ENCODE results near the gene TLCD2. TPM values are rescaled to one million over a fixed set of nuclear protein-coding genes. Genes with fewer than 3 reads are reported as not detected.
A peak's percentile ranks its signal among the peaks of the same experiment; 100 is the strongest.

TLCD2 gene
- total RNA-seq, 1 experiment from 2014 or later = 1.9 TPM

DNA sequence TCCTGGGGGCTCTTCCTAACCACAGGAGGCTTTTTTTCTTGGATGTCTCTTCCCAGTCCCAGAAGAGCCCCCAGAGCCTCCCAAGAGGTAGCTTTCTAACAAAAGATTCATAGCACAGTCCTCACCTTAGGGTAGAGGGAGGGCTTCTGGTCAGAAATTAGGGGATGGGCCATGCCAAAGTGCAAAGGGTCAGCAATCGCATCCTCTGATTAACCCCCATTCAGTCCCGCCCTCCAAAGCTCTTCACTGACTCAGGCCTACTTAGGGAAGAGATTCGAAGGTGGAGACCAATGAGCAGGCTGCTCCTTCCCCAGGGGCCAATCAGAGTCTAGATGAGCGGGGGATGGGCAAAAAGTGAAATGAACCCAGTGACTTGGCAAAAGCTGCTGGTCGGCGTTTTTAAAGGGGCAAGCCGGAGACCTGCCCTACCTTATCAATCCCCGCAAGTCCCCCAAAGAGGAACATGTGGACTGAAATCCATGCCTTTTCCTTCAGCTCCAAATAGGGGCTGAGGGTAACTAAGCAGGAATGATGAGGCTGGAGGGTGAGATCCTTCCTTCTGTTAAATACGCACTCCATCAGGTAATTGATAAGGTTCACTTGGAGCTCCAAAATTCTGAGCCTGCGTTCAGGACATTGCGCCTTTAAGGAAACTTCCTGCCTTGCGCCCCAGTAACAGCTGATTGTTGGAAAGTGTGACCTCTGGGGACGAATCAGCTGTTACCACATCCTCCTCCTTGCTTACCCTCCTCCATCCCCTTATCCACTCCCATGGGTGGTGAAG, 6.9 kb upstream of the TLCD2 start (continued):
- TF ChIP-seq, protein P1, sequence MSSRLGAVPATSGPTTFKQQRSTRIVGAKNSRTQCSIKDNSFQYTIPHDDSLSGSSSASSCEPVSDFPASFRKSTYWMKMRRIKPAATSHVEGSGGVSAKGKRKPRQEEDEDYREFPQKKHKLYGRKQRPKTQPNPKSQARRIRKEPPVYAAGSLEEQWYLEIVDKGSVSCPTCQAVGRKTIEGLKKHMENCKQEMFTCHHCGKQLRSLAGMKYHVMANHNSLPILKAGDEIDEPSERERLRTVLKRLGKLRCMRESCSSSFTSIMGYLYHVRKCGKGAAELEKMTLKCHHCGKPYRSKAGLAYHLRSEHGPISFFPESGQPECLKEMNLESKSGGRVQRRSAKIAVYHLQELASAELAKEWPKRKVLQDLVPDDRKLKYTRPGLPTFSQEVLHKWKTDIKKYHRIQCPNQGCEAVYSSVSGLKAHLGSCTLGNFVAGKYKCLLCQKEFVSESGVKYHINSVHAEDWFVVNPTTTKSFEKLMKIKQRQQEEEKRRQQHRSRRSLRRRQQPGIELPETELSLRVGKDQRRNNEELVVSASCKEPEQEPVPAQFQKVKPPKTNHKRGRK (CRISPR knock-in tag; IDR thresholded peaks at IDR 0.05; ENCODE audit: borderline replicate concordance) = no peak
- TF ChIP-seq ZNF317 (CRISPR knock-in tag; IDR thresholded peaks at IDR 0.05; ENCODE audit: borderline replicate concordance, low read depth) (no peak), JUN (CRISPR knock-in tag; IDR thresholded peaks at IDR 0.05) (no peak), MYBL2 (CRISPR knock-in tag; IDR thresholded peaks at IDR 0.05) (no peak), NR1H2 (CRISPR knock-in tag; IDR thresholded peaks at IDR 0.05) (no peak), SP1 (CRISPR knock-in tag; conservative IDR thresholded peaks at IDR 0.05) (peak; percentile 59), FOXK1 (CRISPR knock-in tag; IDR thresholded peaks at IDR 0.05) (peak; percentile 72), NR2C2 (CRISPR knock-in tag; IDR thresholded peaks at IDR 0.05) (no peak), ETV6 (CRISPR knock-in tag; IDR thresholded peaks at IDR 0.05) (no peak), KAT7 (CRISPR knock-in tag; IDR thresholded peaks at IDR 0.05; ENCODE audit: borderline replicate concordance) (no peak), SMAD4 (CRISPR knock-in tag; IDR thresholded peaks at IDR 0.05) (no peak), RELA (CRISPR knock-in tag; IDR thresholded peaks at IDR 0.05; ENCODE audit: borderline replicate concordance) (no peak), ZNF263 (CRISPR knock-in tag; IDR thresholded peaks at IDR 0.05; ENCODE audit: low read depth) (no peak), NFYB (CRISPR knock-in tag; conservative IDR thresholded peaks at IDR 0.05; ENCODE audit: low read depth) (peak; percentile 68), GRHL2 (CRISPR knock-in tag; IDR thresholded peaks at IDR 0.05; ENCODE audit: insufficient replicate concordance, severe bottlenecking) (no peak)
- TF ChIP-seq, protein P2, sequence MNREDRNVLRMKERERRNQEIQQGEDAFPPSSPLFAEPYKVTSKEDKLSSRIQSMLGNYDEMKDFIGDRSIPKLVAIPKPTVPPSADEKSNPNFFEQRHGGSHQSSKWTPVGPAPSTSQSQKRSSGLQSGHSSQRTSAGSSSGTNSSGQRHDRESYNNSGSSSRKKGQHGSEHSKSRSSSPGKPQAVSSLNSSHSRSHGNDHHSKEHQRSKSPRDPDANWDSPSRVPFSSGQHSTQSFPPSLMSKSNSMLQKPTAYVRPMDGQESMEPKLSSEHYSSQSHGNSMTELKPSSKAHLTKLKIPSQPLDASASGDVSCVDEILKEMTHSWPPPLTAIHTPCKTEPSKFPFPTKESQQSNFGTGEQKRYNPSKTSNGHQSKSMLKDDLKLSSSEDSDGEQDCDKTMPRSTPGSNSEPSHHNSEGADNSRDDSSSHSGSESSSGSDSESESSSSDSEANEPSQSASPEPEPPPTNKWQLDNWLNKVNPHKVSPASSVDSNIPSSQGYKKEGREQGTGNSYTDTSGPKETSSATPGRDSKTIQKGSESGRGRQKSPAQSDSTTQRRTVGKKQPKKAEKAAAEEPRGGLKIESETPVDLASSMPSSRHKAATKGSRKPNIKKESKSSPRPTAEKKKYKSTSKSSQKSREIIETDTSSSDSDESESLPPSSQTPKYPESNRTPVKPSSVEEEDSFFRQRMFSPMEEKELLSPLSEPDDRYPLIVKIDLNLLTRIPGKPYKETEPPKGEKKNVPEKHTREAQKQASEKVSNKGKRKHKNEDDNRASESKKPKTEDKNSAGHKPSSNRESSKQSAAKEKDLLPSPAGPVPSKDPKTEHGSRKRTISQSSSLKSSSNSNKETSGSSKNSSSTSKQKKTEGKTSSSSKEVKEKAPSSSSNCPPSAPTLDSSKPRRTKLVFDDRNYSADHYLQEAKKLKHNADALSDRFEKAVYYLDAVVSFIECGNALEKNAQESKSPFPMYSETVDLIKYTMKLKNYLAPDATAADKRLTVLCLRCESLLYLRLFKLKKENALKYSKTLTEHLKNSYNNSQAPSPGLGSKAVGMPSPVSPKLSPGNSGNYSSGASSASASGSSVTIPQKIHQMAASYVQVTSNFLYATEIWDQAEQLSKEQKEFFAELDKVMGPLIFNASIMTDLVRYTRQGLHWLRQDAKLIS (CRISPR knock-in tag; IDR thresholded peaks at IDR 0.05; ENCODE audit: borderline replicate concordance) = no peak
- TF ChIP-seq, protein P3, sequence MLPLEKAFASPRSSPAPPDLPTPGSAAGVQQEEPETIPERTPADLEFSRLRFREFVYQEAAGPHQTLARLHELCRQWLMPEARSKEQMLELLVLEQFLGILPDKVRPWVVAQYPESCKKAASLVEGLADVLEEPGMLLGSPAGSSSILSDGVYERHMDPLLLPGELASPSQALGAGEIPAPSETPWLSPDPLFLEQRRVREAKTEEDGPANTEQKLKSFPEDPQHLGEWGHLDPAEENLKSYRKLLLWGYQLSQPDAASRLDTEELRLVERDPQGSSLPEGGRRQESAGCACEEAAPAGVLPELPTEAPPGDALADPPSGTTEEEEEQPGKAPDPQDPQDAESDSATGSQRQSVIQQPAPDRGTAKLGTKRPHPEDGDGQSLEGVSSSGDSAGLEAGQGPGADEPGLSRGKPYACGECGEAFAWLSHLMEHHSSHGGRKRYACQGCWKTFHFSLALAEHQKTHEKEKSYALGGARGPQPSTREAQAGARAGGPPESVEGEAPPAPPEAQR (CRISPR knock-in tag; IDR thresholded peaks at IDR 0.05) = no peak
- TF ChIP-seq, protein P4, sequence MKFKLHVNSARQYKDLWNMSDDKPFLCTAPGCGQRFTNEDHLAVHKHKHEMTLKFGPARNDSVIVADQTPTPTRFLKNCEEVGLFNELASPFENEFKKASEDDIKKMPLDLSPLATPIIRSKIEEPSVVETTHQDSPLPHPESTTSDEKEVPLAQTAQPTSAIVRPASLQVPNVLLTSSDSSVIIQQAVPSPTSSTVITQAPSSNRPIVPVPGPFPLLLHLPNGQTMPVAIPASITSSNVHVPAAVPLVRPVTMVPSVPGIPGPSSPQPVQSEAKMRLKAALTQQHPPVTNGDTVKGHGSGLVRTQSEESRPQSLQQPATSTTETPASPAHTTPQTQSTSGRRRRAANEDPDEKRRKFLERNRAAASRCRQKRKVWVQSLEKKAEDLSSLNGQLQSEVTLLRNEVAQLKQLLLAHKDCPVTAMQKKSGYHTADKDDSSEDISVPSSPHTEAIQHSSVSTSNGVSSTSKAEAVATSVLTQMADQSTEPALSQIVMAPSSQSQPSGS (CRISPR knock-in tag; IDR thresholded peaks at IDR 0.05; ENCODE audit: borderline replicate concordance, low read depth) = no peak
- TF ChIP-seq, protein P5, sequence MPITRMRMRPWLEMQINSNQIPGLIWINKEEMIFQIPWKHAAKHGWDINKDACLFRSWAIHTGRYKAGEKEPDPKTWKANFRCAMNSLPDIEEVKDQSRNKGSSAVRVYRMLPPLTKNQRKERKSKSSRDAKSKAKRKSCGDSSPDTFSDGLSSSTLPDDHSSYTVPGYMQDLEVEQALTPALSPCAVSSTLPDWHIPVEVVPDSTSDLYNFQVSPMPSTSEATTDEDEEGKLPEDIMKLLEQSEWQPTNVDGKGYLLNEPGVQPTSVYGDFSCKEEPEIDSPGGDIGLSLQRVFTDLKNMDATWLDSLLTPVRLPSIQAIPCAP (CRISPR knock-in tag; IDR thresholded peaks at IDR 0.05) = no peak
- TF ChIP-seq, protein P6, sequence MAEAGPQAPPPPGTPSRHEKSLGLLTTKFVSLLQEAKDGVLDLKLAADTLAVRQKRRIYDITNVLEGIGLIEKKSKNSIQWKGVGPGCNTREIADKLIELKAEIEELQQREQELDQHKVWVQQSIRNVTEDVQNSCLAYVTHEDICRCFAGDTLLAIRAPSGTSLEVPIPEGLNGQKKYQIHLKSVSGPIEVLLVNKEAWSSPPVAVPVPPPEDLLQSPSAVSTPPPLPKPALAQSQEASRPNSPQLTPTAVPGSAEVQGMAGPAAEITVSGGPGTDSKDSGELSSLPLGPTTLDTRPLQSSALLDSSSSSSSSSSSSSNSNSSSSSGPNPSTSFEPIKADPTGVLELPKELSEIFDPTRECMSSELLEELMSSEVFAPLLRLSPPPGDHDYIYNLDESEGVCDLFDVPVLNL (CRISPR knock-in tag; IDR thresholded peaks at IDR 0.05; ENCODE audit: borderline replicate concordance, low read depth) = no peak
- TF ChIP-seq, protein P7, sequence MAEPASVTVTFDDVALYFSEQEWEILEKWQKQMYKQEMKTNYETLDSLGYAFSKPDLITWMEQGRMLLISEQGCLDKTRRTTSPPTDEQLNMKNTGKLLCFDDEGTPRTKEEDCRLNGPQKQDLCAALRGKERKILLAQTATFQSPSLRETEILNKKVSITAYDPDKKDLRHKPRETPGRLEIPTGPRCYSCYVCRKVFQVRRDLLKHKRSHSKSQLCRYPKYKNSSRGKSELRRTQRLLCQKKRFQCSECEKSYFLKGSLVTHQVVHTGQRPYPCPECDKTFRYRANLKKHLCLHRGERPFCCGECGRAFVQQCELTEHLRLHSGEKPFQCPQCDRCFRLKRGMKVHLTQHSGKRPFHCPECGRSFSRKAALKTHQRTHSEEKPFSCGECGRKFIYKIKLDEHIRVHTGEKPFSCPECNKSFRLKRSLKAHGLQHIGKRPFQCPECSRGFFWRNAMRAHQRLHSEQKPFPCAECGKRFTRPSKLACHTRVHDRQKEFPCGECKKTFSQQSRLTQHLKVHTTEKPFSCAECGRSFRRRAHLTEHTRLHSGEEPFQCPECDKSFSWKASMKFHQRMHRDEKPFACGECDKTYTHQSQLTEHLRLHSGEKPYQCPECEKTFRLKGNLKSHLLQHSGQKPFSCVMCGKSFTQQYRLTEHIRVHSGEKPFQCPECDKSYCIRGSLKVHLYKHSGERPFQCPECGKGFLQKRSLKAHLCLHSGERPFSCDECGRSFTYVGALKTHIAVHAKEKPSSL (CRISPR knock-in tag; conservative IDR thresholded peaks at IDR 0.05) = no peak
- TF ChIP-seq, protein P8, sequence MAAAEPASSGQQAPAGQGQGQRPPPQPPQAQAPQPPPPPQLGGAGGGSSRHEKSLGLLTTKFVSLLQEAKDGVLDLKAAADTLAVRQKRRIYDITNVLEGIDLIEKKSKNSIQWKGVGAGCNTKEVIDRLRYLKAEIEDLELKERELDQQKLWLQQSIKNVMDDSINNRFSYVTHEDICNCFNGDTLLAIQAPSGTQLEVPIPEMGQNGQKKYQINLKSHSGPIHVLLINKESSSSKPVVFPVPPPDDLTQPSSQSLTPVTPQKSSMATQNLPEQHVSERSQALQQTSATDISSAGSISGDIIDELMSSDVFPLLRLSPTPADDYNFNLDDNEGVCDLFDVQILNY (CRISPR knock-in tag; IDR thresholded peaks at IDR 0.05) = no peak

All from WTC11 (cell line).